ENCODE measurements around the gene TPRG1.

- TF ChIP-seq, protein P1, sequence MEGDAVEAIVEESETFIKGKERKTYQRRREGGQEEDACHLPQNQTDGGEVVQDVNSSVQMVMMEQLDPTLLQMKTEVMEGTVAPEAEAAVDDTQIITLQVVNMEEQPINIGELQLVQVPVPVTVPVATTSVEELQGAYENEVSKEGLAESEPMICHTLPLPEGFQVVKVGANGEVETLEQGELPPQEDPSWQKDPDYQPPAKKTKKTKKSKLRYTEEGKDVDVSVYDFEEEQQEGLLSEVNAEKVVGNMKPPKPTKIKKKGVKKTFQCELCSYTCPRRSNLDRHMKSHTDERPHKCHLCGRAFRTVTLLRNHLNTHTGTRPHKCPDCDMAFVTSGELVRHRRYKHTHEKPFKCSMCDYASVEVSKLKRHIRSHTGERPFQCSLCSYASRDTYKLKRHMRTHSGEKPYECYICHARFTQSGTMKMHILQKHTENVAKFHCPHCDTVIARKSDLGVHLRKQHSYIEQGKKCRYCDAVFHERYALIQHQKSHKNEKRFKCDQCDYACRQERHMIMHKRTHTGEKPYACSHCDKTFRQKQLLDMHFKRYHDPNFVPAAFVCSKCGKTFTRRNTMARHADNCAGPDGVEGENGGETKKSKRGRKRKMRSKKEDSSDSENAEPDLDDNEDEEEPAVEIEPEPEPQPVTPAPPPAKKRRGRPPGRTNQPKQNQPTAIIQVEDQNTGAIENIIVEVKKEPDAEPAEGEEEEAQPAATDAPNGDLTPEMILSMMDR (conservative IDR thresholded peaks at IDR 0.05; ENCODE audit: low read depth, low read length): no peak
- TF ChIP-seq POLR2A (IDR thresholded peaks at IDR 0.05; ENCODE audit: low read depth, low read length) (no peak), RFX5 (IDR thresholded peaks at IDR 0.05; ENCODE audit: low read depth, low read length) (no peak), MAFK (IDR thresholded peaks at IDR 0.05; ENCODE audit: low read depth, low read length) (no peak), RCOR1 (IDR thresholded peaks at IDR 0.05; ENCODE audit: insufficient replicate concordance, low read length) (no peak), MXI1 (IDR thresholded peaks at IDR 0.05; ENCODE audit: borderline replicate concordance, low read depth, low read length) (no peak), BHLHE40 (IDR thresholded peaks at IDR 0.05; ENCODE audit: low read depth, low read length) (no peak), MAZ (IDR thresholded peaks at IDR 0.05; ENCODE audit: borderline replicate concordance, low read depth, low read length) (no peak)
- TF ChIP-seq, protein P2, sequence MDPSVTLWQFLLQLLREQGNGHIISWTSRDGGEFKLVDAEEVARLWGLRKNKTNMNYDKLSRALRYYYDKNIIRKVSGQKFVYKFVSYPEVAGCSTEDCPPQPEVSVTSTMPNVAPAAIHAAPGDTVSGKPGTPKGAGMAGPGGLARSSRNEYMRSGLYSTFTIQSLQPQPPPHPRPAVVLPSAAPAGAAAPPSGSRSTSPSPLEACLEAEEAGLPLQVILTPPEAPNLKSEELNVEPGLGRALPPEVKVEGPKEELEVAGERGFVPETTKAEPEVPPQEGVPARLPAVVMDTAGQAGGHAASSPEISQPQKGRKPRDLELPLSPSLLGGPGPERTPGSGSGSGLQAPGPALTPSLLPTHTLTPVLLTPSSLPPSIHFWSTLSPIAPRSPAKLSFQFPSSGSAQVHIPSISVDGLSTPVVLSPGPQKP (IDR thresholded peaks at IDR 0.05; ENCODE audit: borderline replicate concordance, low read depth, low read length): no peak
Observed at GRCh38 chr3:189192725-189193124, 21.0 kb downstream of the TPRG1 start.
